HepG2 (cell line): ENCODE results near the gene C1QBP. TPM values are rescaled to one million over a fixed set of nuclear protein-coding genes. Genes with fewer than 3 reads are reported as not detected.

Source experiments
- ATAC-seq: fragments of 200-7000 bp; cut with Tn5 transposase; 3 replicates; pipeline ENCODE4 v1.9.1; 2020; ENCODE audit warnings: mild to moderate bottlenecking, moderate library complexity
- BruUV-seq: library from RNA; stranded (reverse); fragments of 400-500 nt; replicated peaks from 2 replicates; lab custom pipeline; 2021; lab: Mats Ljungman, UMichigan
- CTCF ChIA-PET: fragments of 300-600 bp; formaldehyde crosslinking; extraction: SDS; loops from one replicate; lab custom pipeline; 2021; ENCODE audit warnings: low total read pairs, inconsistent platforms, low intra/inter-chr PET ratio; lab: Yijun Ruan, JAX
- POLR2A ChIA-PET: fragments of 350-600 bp; sonication (Branson Sonifier 250); formaldehyde crosslinking; loops from one replicate; lab custom pipeline; 2020; ENCODE audit warnings: antibody characterized with exemption, inconsistent platforms; lab: Yijun Ruan, JAX
- DNase-seq: peaks from one replicate; pipeline ENCODE4 v3.0.0-alpha.2; 2015; ENCODE audit warnings: low spot score
- FAIRE-seq: peaks from 3 replicates; lab custom pipeline; 2011; peaks lifted over from hg19 to GRCh38; lab: Jason Lieb, UNC
- H2AFZ ChIP-seq: one replicate; pipeline ENCODE4 v1.6.1; 2011; ENCODE audit warnings: low read length, inconsistent platforms
- H3K27ac ChIP-seq: fragments of 300-600 bp; 3 replicates; pipeline ENCODE4 v1.8.0; 2011; ENCODE audit warnings: mixed run types, mild to moderate bottlenecking, mixed read lengths, low read length, inconsistent platforms; ENCODE audit not compliant: insufficient read depth; ENCODE audit errors: extremely low read length
- H3K27me3 ChIP-seq, 2 experiments: fragments of 200-600 bp in 1 of 2; 2 replicates in 1 of 2; 3 replicates in 1 of 2; pipeline versions ENCODE4 v1.6.0 to v1.8.0; 2011; ENCODE audit warnings: low read length in 2 of 2, mild to moderate bottlenecking in 2 of 2, moderate library complexity in 2 of 2, inconsistent platforms in 1 of 2; ENCODE audit not compliant: insufficient read depth in 2 of 2, control insufficient read depth in 1 of 2
- H3K36me3 ChIP-seq, 2 experiments: fragments of 200-600 bp in 1 of 2; replicated peaks in 1 of 2; 2 replicates in 1 of 2; 3 replicates in 1 of 2; pipeline versions ENCODE4 v1.5.1 to v1.8.0; 2011; ENCODE audit warnings: low read length in 2 of 2, inconsistent platforms in 1 of 2; ENCODE audit not compliant: insufficient read depth in 2 of 2, control insufficient read depth in 1 of 2
- H3K4me1 ChIP-seq: 2 replicates; pipeline ENCODE4 v1.5.1; 2012; ENCODE audit warnings: low read length, inconsistent platforms; ENCODE audit not compliant: insufficient read depth
- H3K4me2 ChIP-seq: 2 replicates; pipeline ENCODE4 v1.6.0; 2011; ENCODE audit warnings: low read depth, low read length, inconsistent platforms
- H3K4me3 ChIP-seq, 3 experiments: fragments of 200-600 bp in 1 of 3; sonication (generic), shearing (Covaris generic) in 1 of 3; replicated peaks in 1 of 3; 2 replicates each; pipeline ENCODE4 v1.5.1; 2011 to 2016; ENCODE audit warnings: low read length in 3 of 3, inconsistent platforms in 2 of 3, low read depth in 2 of 3, mild to moderate bottlenecking in 2 of 3, control low read depth in 1 of 3, mixed read lengths in 1 of 3; ENCODE audit not compliant: insufficient read depth in 1 of 3
- H3K79me2 ChIP-seq: one replicate; pipeline ENCODE4 v1.6.1; 2011; ENCODE audit warnings: low read length, inconsistent platforms; ENCODE audit not compliant: insufficient read depth
- H3K9ac ChIP-seq: 2 replicates; pipeline ENCODE4 v1.6.0; 2011; ENCODE audit warnings: mild to moderate bottlenecking, low read depth, low read length, inconsistent platforms; ENCODE audit not compliant: insufficient read depth
- H3K9me3 ChIP-seq: 2 replicates; pipeline ENCODE4 v1.5.1; 2012; ENCODE audit warnings: mild to moderate bottlenecking, low read length
- H4K20me1 ChIP-seq: 2 replicates; pipeline ENCODE4 v1.6.0; 2011; ENCODE audit warnings: inconsistent platforms, mild to moderate bottlenecking, low read length, moderate library complexity; ENCODE audit not compliant: insufficient read depth
- RBFOX2 ChIP-seq: fragments of 200-400 bp; formaldehyde crosslinking; IDR thresholded peaks from 2 replicates; pipeline ENCODE4 v1.6.1; 2017; ENCODE audit warnings: low read depth, mild to moderate bottlenecking, low read length
- ZNF3 ChIP-seq: IDR thresholded peaks from 2 replicates; pipeline ENCODE4 v1.7.0; 2017; ENCODE audit warnings: inconsistent platforms
- WGBS: methylation state at CpG from one replicate; pipeline ENCODE4 v1.1.6; 2017; ENCODE audit warnings: low lambda C conversion rate; 5-methylcytosine and 5-hydroxymethylcytosine counted together
- in situ Hi-C: cut with HindIII; loops from 2 replicates; pipeline ENCODE4 v1.10.0; 2017; ENCODE audit warnings: low pct_unique_long_range_greater_than_20kb; ENCODE audit not compliant: extremely low pct_ligation_motif_present
- intact Hi-C: fragments of 100-400 bp; cut with micrococcal nuclease; formaldehyde crosslinking; loops from one replicate; pipeline ENCODE4 v1.10.0; 2022; ENCODE audit not compliant: unreplicated experiment
- polyA plus RNA-seq, 8 experiments: library from polyadenylated mRNA; depleted of rRNA in 3 of 8; stranded (reverse) in 7 of 8; unstranded in 1 of 8; fragments of >200 nt; fragmentation: Illumina TruSeq in 4 of 8; extraction: Trizol in 4 of 8; gene quantifications; 2 replicates each; pipeline versions ENCODE4 v1.2.1 to v1.2.3, GENCODE V29; 2011 to 2016; ENCODE audit warnings: low read depth in 4 of 8, missing spikeins in 1 of 8, mixed read lengths in 1 of 8; ENCODE audit not compliant: insufficient read depth in 1 of 8
- total RNA-seq, 5 experiments: library from RNA; depleted of rRNA; stranded (reverse); fragments of >200 nt; fragmentation: Illumina TruSeq; extraction: Trizol; gene quantifications; 2 replicates each; pipeline ENCODE4 v1.2.3, GENCODE V29; 2016; ENCODE audit warnings: low read depth in 1 of 5
- TF ChIP-seq, protein P1 (sequence below): sonication (generic); formaldehyde crosslinking; IDR thresholded peaks from 2 replicates; pipeline ENCODE4 v1.4.0; 2020; ENCODE audit warnings: missing genetic modification reagents, mild to moderate bottlenecking, borderline replicate concordance

Gene C1QBP
- total and polyA plus RNA-seq, 2 of the 13 experiments (the other 11 are each of a cell fraction or from before 2014, with no cell fraction given): 219 to 680 TPM

GRCh38 chr17:5488752-5489151 is 49.8 kb upstream of the C1QBP start:
- FAIRE-seq (no peak), DNase-seq (no peak), ATAC-seq (no peak)
- CTCF ChIA-PET: no interaction called here
- Histone ChIP-seq H3K36me3 (peaks cover 8 to 29% of the 10 kb centered on the region in 2 experiments), H4K20me1 (no peaks in the 10 kb centered on the region), H3K9me3 (no peaks in the 10 kb centered on the region), H3K79me2 (peaks cover 39% of the 10 kb centered on the region), H3K9ac (no peak overlapping the region), H3K4me1 (peaks cover 26% of the 10 kb centered on the region), H3K4me3 (no peak overlapping the region), H3K4me2 (no peak overlapping the region), H2AFZ (no peak overlapping the region), H3K27me3 (peaks cover 0 to 3% of the 10 kb centered on the region in 2 experiments; a peak in 1 of 5 replicates), H3K27ac (no peak overlapping the region)
- intact Hi-C loops: no loop called here
- POLR2A ChIA-PET: interaction anchor here (1.0 kb wide), 1 partner anchor 12 kb away, joined by 3 read pairs; a partner anchor contains a TSS
- TF ChIP-seq RBFOX2 (0 out of 2 replicates have a peak, but pooled peaks have one; percentile 13), ZNF3 (CRISPR knock-in tag) (no peak)
- TF ChIP-seq, protein P1, sequence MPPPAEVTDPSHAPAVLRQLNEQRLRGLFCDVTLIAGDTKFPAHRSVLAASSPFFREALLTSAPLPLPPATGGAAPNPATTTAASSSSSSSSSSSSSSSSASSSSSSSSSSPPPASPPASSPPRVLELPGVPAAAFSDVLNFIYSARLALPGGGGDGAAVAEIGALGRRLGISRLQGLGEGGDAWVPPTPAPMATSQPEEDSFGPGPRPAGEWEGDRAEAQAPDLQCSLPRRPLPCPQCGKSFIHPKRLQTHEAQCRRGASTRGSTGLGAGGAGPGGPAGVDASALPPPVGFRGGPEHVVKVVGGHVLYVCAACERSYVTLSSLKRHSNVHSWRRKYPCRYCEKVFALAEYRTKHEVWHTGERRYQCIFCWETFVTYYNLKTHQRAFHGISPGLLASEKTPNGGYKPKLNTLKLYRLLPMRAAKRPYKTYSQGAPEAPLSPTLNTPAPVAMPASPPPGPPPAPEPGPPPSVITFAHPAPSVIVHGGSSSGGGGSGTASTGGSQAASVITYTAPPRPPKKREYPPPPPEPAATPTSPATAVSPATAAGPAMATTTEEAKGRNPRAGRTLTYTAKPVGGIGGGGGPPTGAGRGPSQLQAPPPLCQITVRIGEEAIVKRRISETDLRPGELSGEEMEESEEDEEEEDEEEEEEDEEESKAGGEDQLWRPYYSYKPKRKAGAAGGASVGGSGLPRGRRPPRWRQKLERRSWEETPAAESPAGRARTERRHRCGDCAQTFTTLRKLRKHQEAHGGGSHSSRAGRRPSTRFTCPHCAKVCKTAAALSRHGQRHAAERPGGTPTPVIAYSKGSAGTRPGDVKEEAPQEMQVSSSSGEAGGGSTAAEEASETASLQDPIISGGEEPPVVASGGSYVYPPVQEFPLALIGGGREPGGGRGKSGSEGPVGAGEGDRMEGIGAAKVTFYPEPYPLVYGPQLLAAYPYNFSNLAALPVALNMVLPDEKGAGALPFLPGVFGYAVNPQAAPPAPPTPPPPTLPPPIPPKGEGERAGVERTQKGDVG (CRISPR knock-in tag): no peak
- WGBS: 93% methylated on average over 8 of the region's 8 CpGs
- no TSS peak for BruUV-seq
- in situ Hi-C loops: no loop called here
